ENCODE data around the gene JAZF1. TPM values are rescaled to one million over a fixed set of nuclear protein-coding genes. Genes with fewer than 3 reads are reported as not detected.

JAZF1 gene
- total and polyA plus RNA-seq, 2 of the 4 experiments (the other 2 are of a cell fraction) = 8.4 to 10.5 TPM

- H3K14ac ChIP-seq (replicated peaks; ENCODE audit: low read depth, low read length) = no peak overlapping the region
- no peak overlapping the region for H2BK120ac ChIP-seq (ENCODE audit: low read depth, low read length)
- no peaks in the 10 kb centered on the region for H3K9me3 ChIP-seq (ENCODE audit: control insufficient read depth, insufficient read depth, low read length)
- DNase-seq (no peak), ATAC-seq (ENCODE audit: low read depth) (no peak)
- H2AFZ ChIP-seq (replicated peaks; ENCODE audit: low read length, poor library complexity) = no peak overlapping the region
- H3K56ac ChIP-seq (ENCODE audit: extremely low read depth, insufficient read depth, low read length) = no peak overlapping the region
- TF ChIP-seq POLR2A (IDR thresholded peaks at IDR 0.05; ENCODE audit: low read depth, low read length) = no peak
- no peak for TF ChIP-seq CHD1 (IDR thresholded peaks at IDR 0.05; ENCODE audit: low read depth, low read length)
- TF ChIP-seq RFX5 (IDR thresholded peaks at IDR 0.05; ENCODE audit: low read depth, low read length) = no peak
- no peak for TF ChIP-seq RAD21 (IDR thresholded peaks at IDR 0.05; ENCODE audit: low read length)
- no peak for TF ChIP-seq SMC3 (IDR thresholded peaks at IDR 0.05; ENCODE audit: low read depth, low read length)
- TF ChIP-seq MXI1 (IDR thresholded peaks at IDR 0.05; ENCODE audit: borderline replicate concordance, low read depth, low read length) = no peak
- TF ChIP-seq MAZ (IDR thresholded peaks at IDR 0.05; ENCODE audit: borderline replicate concordance, low read depth, low read length) = no peak
- no peak for TF ChIP-seq CEBPB (IDR thresholded peaks at IDR 0.05; ENCODE audit: low read depth, low read length)
- TF ChIP-seq USF2 (IDR thresholded peaks at IDR 0.05; ENCODE audit: low read depth, low read length) = no peak
- no peak for TF ChIP-seq NFE2L2 (IDR thresholded peaks at IDR 0.05; ENCODE audit: low read depth, low read length)
- no peak for TF ChIP-seq FOS (IDR thresholded peaks at IDR 0.05; ENCODE audit: low read depth, low read length)
- no peak for TF ChIP-seq RCOR1 (IDR thresholded peaks at IDR 0.05; ENCODE audit: insufficient replicate concordance, low read length)
- no peak for TF ChIP-seq MAFK (IDR thresholded peaks at IDR 0.05; ENCODE audit: low read depth, low read length)
- no peak overlapping the region for H3K4ac ChIP-seq (ENCODE audit: low read depth, low read length)
- 0 out of 2 replicates have a peak, but pooled peaks cover 4% of the 10 kb centered on the region for H3K9me1 ChIP-seq (ENCODE audit: insufficient read depth, low read length)
- H3K27ac ChIP-seq (ENCODE audit: insufficient read depth, low read length) = no peak overlapping the region
- POLR2A ChIA-PET (ENCODE audit: unreplicated experiment) = no interaction called here
- H2AK9ac ChIP-seq (replicated peaks; ENCODE audit: low read depth, low read length, poor library complexity) = no peak overlapping the region
- H3K23ac ChIP-seq (ENCODE audit: low read depth, low read length) = no peak overlapping the region
- no peaks in the 10 kb centered on the region; the same call in 1 of the 2 replicates for H3K4me1 ChIP-seq (ENCODE audit: control insufficient read depth, insufficient read depth, low read length)
- no peak overlapping the region for H4K91ac ChIP-seq (ENCODE audit: insufficient read depth, low read depth, low read length)
- intact Hi-C loops (cut with micrococcal nuclease) (loop anchor here (5.0 kb wide), 1 partner anchor 36 kb away; no protein-coding TSS in a partner anchor), in situ Hi-C loops (cut with MboI; ENCODE audit: low sequenced_read_pairs) (no loop called here), dilution Hi-C loops (cut with HindIII; ENCODE audit: low sequenced_read_pairs, unreplicated experiment) (no loop called here)
- peaks cover 8% of the 10 kb centered on the region; the same call in 1 of the 2 replicates for H4K20me1 ChIP-seq (ENCODE audit: insufficient read depth, low read length)
- no CpG with 5 or more reads among the region's 3 CpGs for WGBS, 2 experiments (ENCODE audit: extremely low coverage in 2 of 2, insufficient read length in 1 of 2)
- no peak overlapping the region for H3K4me3 ChIP-seq (ENCODE audit: insufficient read depth, low read depth, low read length)
- no peaks in the 10 kb centered on the region for H3K36me3 ChIP-seq (ENCODE audit: control insufficient read depth, insufficient read depth, low read length)
- no peak overlapping the region for H4K5ac ChIP-seq (ENCODE audit: low read depth, low read length)
- no peak overlapping the region for H4K8ac ChIP-seq (ENCODE audit: low read depth in 2 of 2, low read length in 2 of 2)
- H2AK5ac ChIP-seq (ENCODE audit: low read depth, low read length) = no peak overlapping the region
- no peak overlapping the region for H2BK5ac ChIP-seq (ENCODE audit: low read depth, low read length, poor library complexity, severe bottlenecking)
- no peak overlapping the region for H3K18ac ChIP-seq (ENCODE audit: low read depth, low read length)
- no peak overlapping the region for H3K4me2 ChIP-seq (ENCODE audit: low read depth, low read length)
- no peaks in the 10 kb centered on the region for H3K27me3 ChIP-seq (ENCODE audit: control insufficient read depth, insufficient read depth, low read length)
- H2BK20ac ChIP-seq (ENCODE audit: low read depth, low read length) = no peak overlapping the region
- no peak overlapping the region for H2BK15ac ChIP-seq (ENCODE audit: low read depth, low read length)
- peaks cover 12 to 21% of the 10 kb centered on the region in 2 experiments; a peak in 3 of 4 replicates for H3K79me1 ChIP-seq (ENCODE audit: low read depth in 1 of 2, low read length in 2 of 2)
- H3K9ac ChIP-seq (ENCODE audit: low read depth, low read length) = no peak overlapping the region
- BruUV-seq (replicated peaks) = no TSS peak
- CTCF ChIA-PET = no interaction called here
Observed at GRCh38 chr7:27966219-27966780, 214.3 kb downstream of the JAZF1 start.

Measured in IMR-90 (cell line).